LNCaP clone FGC (cell line): Measurements from ENCODE around the gene PRPF19.

Source experiments
- DNase-seq: peaks from one replicate; pipeline ENCODE4 v3.0.0-alpha.2; 2011; ENCODE audit warnings: low read depth
- H3K4me3 ChIP-seq: 2 replicates; pipeline ENCODE4 v1.5.1; 2011; ENCODE audit warnings: mild to moderate bottlenecking, low read depth, low read length, control low read depth
- CTCF ChIP-seq: IDR thresholded peaks from 2 replicates; pipeline ENCODE4 v1.5.1; 2012; ENCODE audit warnings: mild to moderate bottlenecking; ENCODE audit not compliant: control insufficient read depth, insufficient read depth; ENCODE audit errors: extremely low read depth

The PRPF19 gene

GRCh38 chr11:60900673-60901404, 5.5 kb downstream of the PRPF19 start:
- no peak for DNase-seq
- no peak overlapping the region for H3K4me3 ChIP-seq
- TF ChIP-seq CTCF: no peak

GRCh38 chr11:60899977-60900376, 6.4 kb downstream of the PRPF19 start:
- no peak for DNase-seq
- TF ChIP-seq CTCF: no peak
- H3K4me3 ChIP-seq: no peak overlapping the region

GRCh38 chr11:60899046-60899936, 7.1 kb downstream of the PRPF19 start:
- no peak overlapping the region for H3K4me3 ChIP-seq
- DNase-seq: no peak
- TF ChIP-seq CTCF: peak; percentile 97

GRCh38 chr11:60897496-60897895, 8.9 kb downstream of the PRPF19 start:
- no peak overlapping the region for H3K4me3 ChIP-seq
- TF ChIP-seq CTCF: no peak
- DNase-seq: no peak

- H3K4me3 ChIP-seq: no peak overlapping the region
- TF ChIP-seq CTCF: no peak
- no peak for DNase-seq
These were observed 10.7 kb downstream of the PRPF19 start for GRCh38 chr11:60895687-60896086.

GRCh38 chr11:60891103-60891741, 15.2 kb downstream of the PRPF19 start:
- H3K4me3 ChIP-seq: no peak overlapping the region
- DNase-seq: no peak
- no peak for TF ChIP-seq CTCF
